Neuronal stem cell (in vitro differentiated cells): Measurements from ENCODE around the gene KLHL30.

Experiments used
- DNase-seq: peaks from one replicate; pipeline ENCODE4 v3.0.0-alpha.2; 2013; ENCODE audit warnings: low spot score
- H2AFZ ChIP-seq: one replicate; pipeline ENCODE4 v1.6.1; 2013; ENCODE audit warnings: mild to moderate bottlenecking, low read length, inconsistent platforms
- H2AK5ac ChIP-seq: 2 replicates; pipeline ENCODE4 v1.6.1; 2013; ENCODE audit warnings: low read depth, mild to moderate bottlenecking, inconsistent platforms, low read length, moderate library complexity, mixed read lengths
- H2BK120ac ChIP-seq: 2 replicates; pipeline ENCODE4 v1.6.1; 2013; ENCODE audit warnings: low read depth, mild to moderate bottlenecking, inconsistent platforms, low read length, moderate library complexity, mixed read lengths
- H2BK12ac ChIP-seq: one replicate; pipeline ENCODE4 v1.6.1; 2013; ENCODE audit warnings: low read length, inconsistent platforms
- H2BK15ac ChIP-seq: 2 replicates; pipeline ENCODE4 v1.6.1; 2013; ENCODE audit warnings: mild to moderate bottlenecking, low read length, inconsistent platforms, mixed read lengths
- H2BK5ac ChIP-seq: one replicate; pipeline ENCODE4 v1.6.1; 2013; ENCODE audit warnings: inconsistent platforms, mild to moderate bottlenecking, low read length, moderate library complexity
- H3K14ac ChIP-seq: one replicate; pipeline ENCODE4 v1.6.1; 2013; ENCODE audit warnings: low read length, inconsistent platforms
- H3K18ac ChIP-seq: 2 replicates; pipeline ENCODE4 v1.6.1; 2013; ENCODE audit warnings: low read length, inconsistent platforms
- H3K23ac ChIP-seq: 2 replicates; pipeline ENCODE4 v1.6.1; 2013; ENCODE audit warnings: low read depth, mild to moderate bottlenecking, mixed read lengths, low read length, inconsistent platforms; ENCODE audit not compliant: poor library complexity
- H3K27ac ChIP-seq: replicated peaks from 3 replicates; pipeline ENCODE4 v1.5.1; 2013; ENCODE audit warnings: low read length, inconsistent platforms
- H3K27me3 ChIP-seq, 3 experiments: 2 replicates each; pipeline ENCODE4 v1.6.1; 2013; ENCODE audit warnings: low read length in 3 of 3, mild to moderate bottlenecking in 2 of 3, inconsistent platforms in 1 of 3, low read depth in 1 of 3, mixed read lengths in 1 of 3, moderate library complexity in 1 of 3; ENCODE audit not compliant: control insufficient read depth in 3 of 3, insufficient read depth in 3 of 3
- H3K36me3 ChIP-seq, 2 donors: replicated peaks in 1 of 2; 2 replicates each; pipeline ENCODE4 v1.6.1; 2013; ENCODE audit warnings: low read length in 2 of 2; ENCODE audit not compliant: control insufficient read depth in 2 of 2, insufficient read depth in 2 of 2
- H3K4ac ChIP-seq: 2 replicates; pipeline ENCODE4 v1.6.1; 2013; ENCODE audit warnings: inconsistent platforms, mild to moderate bottlenecking, low read length, moderate library complexity
- H3K4me1 ChIP-seq, 2 donors: 1 replicate in 1 of 2; 2 replicates in 1 of 2; pipeline ENCODE4 v1.6.1; 2013; ENCODE audit warnings: low read length in 2 of 2, low read depth in 1 of 2; ENCODE audit not compliant: control insufficient read depth in 2 of 2, insufficient read depth in 1 of 2
- H3K4me2 ChIP-seq: one replicate; pipeline ENCODE4 v1.6.1; 2013; ENCODE audit warnings: mild to moderate bottlenecking, low read length, inconsistent platforms; ENCODE audit not compliant: insufficient read depth, poor library complexity, severe bottlenecking
- H3K4me3 ChIP-seq, 2 donors: 2 replicates each; pipeline ENCODE4 v1.5.1; 2013; ENCODE audit warnings: low read length in 2 of 2, mild to moderate bottlenecking in 2 of 2, inconsistent platforms in 1 of 2, moderate library complexity in 1 of 2
- H3K79me1 ChIP-seq: one replicate; pipeline ENCODE4 v1.6.1; 2013; ENCODE audit warnings: low read depth, mild to moderate bottlenecking, inconsistent platforms, low read length, moderate library complexity
- H3K9ac ChIP-seq: one replicate; pipeline ENCODE4 v1.6.1; 2013; ENCODE audit warnings: mild to moderate bottlenecking, low read depth, low read length, inconsistent platforms; ENCODE audit not compliant: poor library complexity
- H3K9me3 ChIP-seq, 2 donors: replicated peaks in 1 of 2; 2 replicates each; pipeline versions ENCODE3 to v1.6.1; 2013; ENCODE audit warnings: low read length in 2 of 2, mild to moderate bottlenecking in 2 of 2, inconsistent platforms in 1 of 2, low read depth in 1 of 2, mixed read lengths in 1 of 2, moderate library complexity in 1 of 2; ENCODE audit not compliant: control insufficient read depth in 2 of 2, insufficient read depth in 1 of 2
- H4K8ac ChIP-seq: one replicate; pipeline ENCODE4 v1.6.1; 2013; ENCODE audit warnings: low read depth, mild to moderate bottlenecking, inconsistent platforms, low read length, moderate library complexity
- H4K91ac ChIP-seq: one replicate; pipeline ENCODE4 v1.6.1; 2013; ENCODE audit warnings: low read length, low read depth, mild to moderate bottlenecking, inconsistent platforms; ENCODE audit not compliant: poor library complexity
- WGBS, 2 donors: extraction: QIAGEN DNeasy Blood & Tissue Kit; methylation state at CpG; one replicate each; pipeline ENCODE4 v1.1.7; 2013; ENCODE audit warnings: missing lambda C conversion rate in 2 of 2, mixed read lengths in 1 of 2; ENCODE audit not compliant: insufficient read length in 2 of 2, insufficient replicate concordance in 1 of 2; ENCODE audit errors: extremely low coverage in 2 of 2; 5-methylcytosine and 5-hydroxymethylcytosine counted together

The KLHL30 gene

DNA sequence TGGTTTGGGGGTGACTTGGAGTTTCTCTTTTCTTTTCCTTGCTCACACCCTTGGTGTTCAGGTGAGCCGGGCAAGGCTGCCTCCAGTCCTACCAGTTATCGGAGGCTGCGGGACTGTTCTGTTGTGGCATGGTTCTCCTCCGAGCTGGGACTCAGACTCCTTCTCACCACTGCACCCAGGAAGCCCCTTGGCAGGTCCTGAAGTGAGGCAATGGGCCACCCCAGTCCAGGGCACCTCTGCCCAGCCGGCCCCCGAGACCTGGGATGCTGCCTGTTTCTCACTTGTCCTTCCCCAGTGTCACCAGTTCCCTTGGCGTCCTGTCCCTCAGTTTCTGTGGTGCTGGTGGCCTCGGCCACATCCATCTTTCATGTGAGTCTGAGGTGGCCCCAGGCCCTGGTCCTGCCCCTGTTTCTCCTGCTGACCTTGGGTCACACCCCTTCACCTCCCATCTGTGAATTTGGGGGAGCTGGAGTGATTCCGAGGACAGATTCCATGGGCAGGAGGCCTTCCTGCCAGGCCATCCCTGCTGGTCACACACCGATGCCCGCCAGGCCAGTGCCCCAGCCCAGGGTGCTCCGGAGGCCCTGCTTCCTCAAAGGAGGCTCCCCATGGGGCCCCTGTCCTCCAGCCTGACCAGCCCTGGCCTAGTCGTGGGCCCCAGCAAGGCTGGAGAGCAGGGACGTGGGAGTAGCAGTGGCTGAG is 6.6 kb upstream of the KLHL30 start:
- no peak overlapping the region for H3K4ac ChIP-seq
- no peak overlapping the region for H3K4me3 ChIP-seq
- H4K8ac ChIP-seq = no peak overlapping the region
- no peak overlapping the region for H3K4me2 ChIP-seq
- no CpG with 5 or more reads among the region's 14 CpGs for WGBS, 2 donors
- H3K27me3 ChIP-seq = peaks cover 0 to 7% (median 0%) of the 10 kb centered on the region in 3 experiments
- H2AK5ac ChIP-seq = peak overlapping the region; percentile 68
- no peaks in the 10 kb centered on the region for H3K36me3 ChIP-seq
- H2BK120ac ChIP-seq = peak overlapping the region; percentile 31
- H3K18ac ChIP-seq = peak overlapping the region; percentile 83
- H4K91ac ChIP-seq = no peak overlapping the region
- H2BK12ac ChIP-seq = peak overlapping the region; percentile 16
- H3K9ac ChIP-seq = no peak overlapping the region
- no peak overlapping the region for H3K14ac ChIP-seq
- no peak overlapping the region for H2AFZ ChIP-seq
- H3K23ac ChIP-seq = no peak overlapping the region
- no peak overlapping the region for H3K27ac ChIP-seq
- peak overlapping the region; percentile 11 for H2BK5ac ChIP-seq
- no peak for DNase-seq
- peaks cover 2 to 5% of the 10 kb centered on the region in 2 donors for H3K4me1 ChIP-seq
- peak overlapping the region; percentile 47 for H2BK15ac ChIP-seq
- H3K79me1 ChIP-seq = peaks cover 2% of the 10 kb centered on the region
- H3K9me3 ChIP-seq = no peaks in the 10 kb centered on the region

DNA sequence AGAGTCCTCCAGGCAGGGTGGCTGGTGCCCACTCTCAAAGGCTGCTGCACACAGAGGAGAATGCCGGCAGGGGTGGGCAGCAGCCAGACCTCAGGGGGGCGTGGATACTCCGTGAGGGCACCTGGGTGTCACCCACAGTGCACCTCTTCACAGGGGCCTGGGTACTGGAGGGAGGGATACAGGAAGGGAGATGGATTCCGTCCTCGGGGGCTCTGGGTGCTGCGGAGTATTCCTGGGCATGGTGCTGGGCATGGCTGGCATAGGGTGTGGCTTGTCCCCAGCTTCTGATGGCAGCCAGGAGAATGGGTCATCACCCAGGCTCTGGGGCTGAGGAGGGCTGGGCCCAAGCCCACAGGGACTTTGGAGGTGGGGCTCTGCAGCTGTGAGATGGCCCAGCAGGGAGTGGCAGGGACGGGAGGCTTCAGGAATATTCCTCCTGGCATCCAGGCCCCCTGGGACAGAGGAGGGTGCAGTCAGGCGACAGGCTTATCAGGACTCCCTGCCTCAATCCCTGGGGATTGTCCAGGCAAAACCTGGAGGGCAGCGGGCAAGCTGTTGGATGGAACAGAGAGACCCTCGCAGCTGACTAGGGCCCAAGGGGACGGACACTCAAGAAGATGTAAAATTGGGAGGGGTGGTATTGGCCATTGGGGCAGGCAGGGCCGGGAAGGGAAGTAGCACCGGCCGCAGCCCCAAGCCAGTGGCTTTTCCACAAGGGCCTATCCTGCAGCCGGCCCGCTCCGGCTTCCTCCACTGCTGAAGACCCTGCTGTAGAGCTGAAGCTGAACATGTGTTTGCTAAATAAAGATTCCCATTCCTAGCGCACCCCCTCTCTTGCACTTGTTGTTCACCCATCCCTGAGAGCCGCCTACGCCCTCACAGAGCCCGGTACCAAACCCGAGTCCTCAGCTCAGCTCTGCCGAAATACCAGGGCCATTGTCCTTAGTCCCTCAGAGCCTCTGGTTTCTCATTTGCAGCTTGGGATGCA is 5.7 kb upstream of the KLHL30 start:
- peak overlapping the region; percentile 67 for H3K18ac ChIP-seq
- no CpG with 5 or more reads among the region's 23 CpGs for WGBS, 2 donors
- peaks cover 0 to 10% (median 0%) of the 10 kb centered on the region in 3 experiments for H3K27me3 ChIP-seq
- peak overlapping the region; percentile 16 for H2BK12ac ChIP-seq
- H3K9ac ChIP-seq = no peak overlapping the region
- H2BK15ac ChIP-seq = peak overlapping the region; percentile 47
- H2BK120ac ChIP-seq = peak overlapping the region; percentile 31
- peak overlapping the region; percentile 13 for H2AFZ ChIP-seq
- H3K9me3 ChIP-seq = no peaks in the 10 kb centered on the region
- H2BK5ac ChIP-seq = peak overlapping the region; percentile 11
- H3K23ac ChIP-seq = no peak overlapping the region
- H3K4me1 ChIP-seq = peaks cover 0 to 2% of the 10 kb centered on the region in 2 donors
- H3K4me3 ChIP-seq = no peak overlapping the region
- no peak overlapping the region for H4K91ac ChIP-seq
- H3K4me2 ChIP-seq = no peak overlapping the region
- no peak overlapping the region for H3K14ac ChIP-seq
- H2AK5ac ChIP-seq = peak overlapping the region; percentile 68
- no peak overlapping the region for H3K27ac ChIP-seq
- no peak for DNase-seq
- no peaks in the 10 kb centered on the region for H3K36me3 ChIP-seq
- H4K8ac ChIP-seq = no peak overlapping the region
- peaks cover 2% of the 10 kb centered on the region for H3K79me1 ChIP-seq
- H3K4ac ChIP-seq = no peak overlapping the region

DNA sequence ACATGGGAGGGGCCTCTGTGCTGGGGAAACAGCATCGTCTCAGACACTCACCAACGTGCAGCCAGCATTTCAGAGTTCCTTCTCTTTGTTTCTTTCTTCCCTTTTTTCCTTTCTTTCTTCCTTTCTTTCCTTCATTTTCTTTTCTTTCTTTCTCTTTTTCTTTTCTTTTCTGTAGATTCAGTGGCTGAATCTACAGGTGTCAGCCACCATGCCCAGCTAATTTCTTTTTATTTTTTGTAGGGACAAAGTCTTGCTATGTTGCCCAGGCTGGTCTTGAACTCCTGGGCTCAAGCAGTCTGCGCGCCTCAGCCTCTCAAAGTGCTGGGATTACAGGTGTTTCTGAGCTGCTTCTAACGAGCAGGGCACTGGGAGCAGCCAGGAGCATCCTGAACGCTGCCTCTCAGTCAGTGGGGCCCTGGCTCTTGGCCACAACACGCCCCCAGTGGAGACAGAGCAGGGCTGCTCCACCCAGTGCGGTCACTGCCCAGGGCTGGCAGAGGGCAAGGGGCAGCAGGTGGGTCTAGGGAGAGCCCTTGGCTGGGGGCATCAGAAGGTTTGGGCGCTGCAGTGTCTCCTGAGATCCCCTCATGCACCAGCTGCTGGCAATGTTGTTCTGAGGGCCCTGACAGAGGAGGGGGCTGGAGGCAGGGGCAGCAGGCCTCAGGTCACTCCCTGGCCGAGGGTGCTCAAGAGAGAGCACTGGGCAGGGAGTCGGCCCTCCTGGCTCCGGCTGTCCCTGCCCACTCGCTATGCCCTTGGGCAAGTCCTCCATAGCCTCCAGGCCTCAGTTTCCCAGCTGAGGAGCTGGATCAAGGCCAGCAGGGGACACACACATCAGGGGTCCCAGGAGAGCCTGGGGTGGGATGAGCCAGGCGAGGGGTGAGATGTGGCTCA is 4.7 kb upstream of the KLHL30 start:
- Histone ChIP-seq H2BK12ac (peak overlapping the region; percentile 41), H2AK5ac (peak overlapping the region; percentile 63), H3K18ac (peak overlapping the region; percentile 48), H4K8ac (peak overlapping the region; percentile 1), H2BK15ac (peak overlapping the region; percentile 85), H3K14ac (peak overlapping the region; percentile 38), H2AFZ (no peak overlapping the region), H3K27ac (no peak overlapping the region), H3K36me3 (no peaks in the 10 kb centered on the region), H3K4ac (no peak overlapping the region), H2BK5ac (peak overlapping the region; percentile 66), H3K4me3 (no peak overlapping the region), H3K4me2 (no peak overlapping the region), H3K9ac (peak overlapping the region; percentile 77), H3K79me1 (peaks cover 6% of the 10 kb centered on the region), H3K4me1 (peaks cover 5% of the 10 kb centered on the region in 2 donors), H3K9me3 (no peaks in the 10 kb centered on the region), H2BK120ac (no peak overlapping the region), H3K27me3 (peaks cover 0 to 11% (median 0%) of the 10 kb centered on the region in 3 experiments), H3K23ac (peak overlapping the region; percentile 80), H4K91ac (no peak overlapping the region)
- no peak for DNase-seq
- no CpG with 5 or more reads among the region's 14 CpGs for WGBS, 2 donors
